LNCAP (cell line): ENCODE results near the gene ARHGAP8.

Experiments
- CTCF ChIP-seq: fragments of 450-650 bp; IDR thresholded peaks from 2 replicates; pipeline ENCODE4 v1.5.1; 2017; ENCODE audit warnings: mild to moderate bottlenecking

Gene ARHGAP8

GRCh38 chr22:44855855-44856254 lies 103.5 kb downstream of the ARHGAP8 start:
- TF ChIP-seq CTCF, result no peak

GRCh38 chr22:44859641-44860040 lies 107.3 kb downstream of the ARHGAP8 start:
- no peak for TF ChIP-seq CTCF

GRCh38 chr22:44860311-44860710 lies 107.9 kb downstream of the ARHGAP8 start:
- no peak for TF ChIP-seq CTCF

- no peak for TF ChIP-seq CTCF
Observed at GRCh38 chr22:44861245-44861644, 108.9 kb downstream of the ARHGAP8 start.

GRCh38 chr22:44862281-44862680 lies 109.9 kb downstream of the ARHGAP8 start:
- no peak for TF ChIP-seq CTCF

- TF ChIP-seq CTCF, result no peak
Observed at GRCh38 chr22:44862981-44863860, 110.8 kb downstream of the ARHGAP8 start.

- TF ChIP-seq CTCF, result no peak
Observed at GRCh38 chr22:44865193-44866057, 113.0 kb downstream of the ARHGAP8 start.
